Measurements from ENCODE around the gene ABHD18.
"Not testable (repeated sequence)": the region's sequence is repeated elsewhere in the genome, so short reads cannot be mapped to it uniquely, and the experiment has no call there.

ABHD18 gene

GRCh38 chr4:128031756-128032384 lies 66.7 kb downstream of the ABHD18 start:
- Histone ChIP-seq H3K27me3 (replicated peaks; ENCODE audit: control insufficient read depth, insufficient read depth, low read length, poor library complexity, severe bottlenecking) (no peaks in the 10 kb centered on the region), H3K36me3 (ENCODE audit: control insufficient read depth, insufficient read depth, low read length) (peaks cover 6% of the 10 kb centered on the region), H3K9me3 (ENCODE audit: control insufficient read depth, low read length) (no peaks in the 10 kb centered on the region), H3K27ac (ENCODE audit: insufficient read depth, low read length, poor library complexity, severe bottlenecking) (no peak overlapping the region), H3K4me3 (ENCODE audit: insufficient read depth, low read depth, low read length, poor library complexity, severe bottlenecking) (no peak overlapping the region), H3K4me1 (ENCODE audit: control insufficient read depth, insufficient read depth, low read length, poor library complexity, severe bottlenecking) (no peaks in the 10 kb centered on the region)
- no peak for DNase-seq

- DNase-seq, result no peak
- H3K36me3 ChIP-seq (ENCODE audit: control insufficient read depth, insufficient read depth, low read length), result no peaks in the 10 kb centered on the region
- H3K27me3 ChIP-seq (replicated peaks; ENCODE audit: control insufficient read depth, insufficient read depth, low read length, poor library complexity, severe bottlenecking), result no peaks in the 10 kb centered on the region
- no peaks in the 10 kb centered on the region for H3K9me3 ChIP-seq (ENCODE audit: control insufficient read depth, low read length)
- no peak overlapping the region for H3K4me3 ChIP-seq (ENCODE audit: insufficient read depth, low read depth, low read length, poor library complexity, severe bottlenecking)
- no peak overlapping the region for H3K27ac ChIP-seq (ENCODE audit: insufficient read depth, low read length, poor library complexity, severe bottlenecking)
- no peaks in the 10 kb centered on the region for H3K4me1 ChIP-seq (ENCODE audit: control insufficient read depth, insufficient read depth, low read length, poor library complexity, severe bottlenecking)
Observed at GRCh38 chr4:128039568-128039967, 74.4 kb downstream of the ABHD18 start.

- not testable (repeated sequence) for H3K4me1 ChIP-seq (ENCODE audit: control insufficient read depth, insufficient read depth, low read length, poor library complexity, severe bottlenecking)
Observed at GRCh38 chr4:128047019-128047418, 81.8 kb downstream of the ABHD18 start.

GRCh38 chr4:128047514-128047913 lies 82.3 kb downstream of the ABHD18 start:
- not testable (repeated sequence) for H3K4me3 ChIP-seq (ENCODE audit: insufficient read depth, low read depth, low read length, poor library complexity, severe bottlenecking); H3K27ac ChIP-seq (ENCODE audit: insufficient read depth, low read length, poor library complexity, severe bottlenecking); H3K9me3 ChIP-seq (ENCODE audit: control insufficient read depth, low read length); H3K36me3 ChIP-seq (ENCODE audit: control insufficient read depth, insufficient read depth, low read length); DNase-seq; H3K4me1 ChIP-seq (ENCODE audit: control insufficient read depth, insufficient read depth, low read length, poor library complexity, severe bottlenecking); H3K27me3 ChIP-seq (replicated peaks; ENCODE audit: control insufficient read depth, insufficient read depth, low read length, poor library complexity, severe bottlenecking)

More at GRCh38 chr4:128047019-128047418, 81.8 kb downstream of the ABHD18 start:
- not testable (repeated sequence) for H3K9me3 ChIP-seq (ENCODE audit: control insufficient read depth, low read length); H3K36me3 ChIP-seq (ENCODE audit: control insufficient read depth, insufficient read depth, low read length); H3K27me3 ChIP-seq (replicated peaks; ENCODE audit: control insufficient read depth, insufficient read depth, low read length, poor library complexity, severe bottlenecking); DNase-seq; H3K4me3 ChIP-seq (ENCODE audit: insufficient read depth, low read depth, low read length, poor library complexity, severe bottlenecking); H3K27ac ChIP-seq (ENCODE audit: insufficient read depth, low read length, poor library complexity, severe bottlenecking)

GRCh38 chr4:128051229-128051628 lies 86.0 kb downstream of the ABHD18 start:
- not testable (repeated sequence) for H3K36me3 ChIP-seq (ENCODE audit: control insufficient read depth, insufficient read depth, low read length); H3K27me3 ChIP-seq (replicated peaks; ENCODE audit: control insufficient read depth, insufficient read depth, low read length, poor library complexity, severe bottlenecking); DNase-seq; H3K27ac ChIP-seq (ENCODE audit: insufficient read depth, low read length, poor library complexity, severe bottlenecking); H3K9me3 ChIP-seq (ENCODE audit: control insufficient read depth, low read length); H3K4me1 ChIP-seq (ENCODE audit: control insufficient read depth, insufficient read depth, low read length, poor library complexity, severe bottlenecking); H3K4me3 ChIP-seq (ENCODE audit: insufficient read depth, low read depth, low read length, poor library complexity, severe bottlenecking)

GRCh38 chr4:128054907-128055306 lies 89.7 kb downstream of the ABHD18 start:
- DNase-seq; H3K9me3 ChIP-seq (ENCODE audit: control insufficient read depth, low read length); H3K27ac ChIP-seq (ENCODE audit: insufficient read depth, low read length, poor library complexity, severe bottlenecking); H3K4me3 ChIP-seq (ENCODE audit: insufficient read depth, low read depth, low read length, poor library complexity, severe bottlenecking); H3K27me3 ChIP-seq (replicated peaks; ENCODE audit: control insufficient read depth, insufficient read depth, low read length, poor library complexity, severe bottlenecking); H3K36me3 ChIP-seq (ENCODE audit: control insufficient read depth, insufficient read depth, low read length); H3K4me1 ChIP-seq (ENCODE audit: control insufficient read depth, insufficient read depth, low read length, poor library complexity, severe bottlenecking): not testable (repeated sequence)

- not testable (repeated sequence) for H3K27ac ChIP-seq (ENCODE audit: insufficient read depth, low read length, poor library complexity, severe bottlenecking); H3K4me1 ChIP-seq (ENCODE audit: control insufficient read depth, insufficient read depth, low read length, poor library complexity, severe bottlenecking); H3K4me3 ChIP-seq (ENCODE audit: insufficient read depth, low read depth, low read length, poor library complexity, severe bottlenecking); H3K36me3 ChIP-seq (ENCODE audit: control insufficient read depth, insufficient read depth, low read length); DNase-seq; H3K9me3 ChIP-seq (ENCODE audit: control insufficient read depth, low read length); H3K27me3 ChIP-seq (replicated peaks; ENCODE audit: control insufficient read depth, insufficient read depth, low read length, poor library complexity, severe bottlenecking)
Observed at GRCh38 chr4:128055441-128056206, 90.4 kb downstream of the ABHD18 start.

- no peak overlapping the region for H3K27ac ChIP-seq (ENCODE audit: insufficient read depth, low read length, poor library complexity, severe bottlenecking)
- H3K9me3 ChIP-seq (ENCODE audit: control insufficient read depth, low read length), result no peaks in the 10 kb centered on the region
- peaks cover 5% of the 10 kb centered on the region for H3K4me1 ChIP-seq (ENCODE audit: control insufficient read depth, insufficient read depth, low read length, poor library complexity, severe bottlenecking)
- DNase-seq, result no peak
- H3K36me3 ChIP-seq (ENCODE audit: control insufficient read depth, insufficient read depth, low read length), result no peaks in the 10 kb centered on the region
- H3K4me3 ChIP-seq (ENCODE audit: insufficient read depth, low read depth, low read length, poor library complexity, severe bottlenecking), result no peak overlapping the region
- no peaks in the 10 kb centered on the region for H3K27me3 ChIP-seq (replicated peaks; ENCODE audit: control insufficient read depth, insufficient read depth, low read length, poor library complexity, severe bottlenecking)
Observed at GRCh38 chr4:128056396-128056795, 91.2 kb downstream of the ABHD18 start.

- Histone ChIP-seq H3K27ac (ENCODE audit: insufficient read depth, low read length, poor library complexity, severe bottlenecking) (peak overlapping the region; percentile 83), H3K4me1 (ENCODE audit: control insufficient read depth, insufficient read depth, low read length, poor library complexity, severe bottlenecking) (peaks cover 13% of the 10 kb centered on the region), H3K27me3 (replicated peaks; ENCODE audit: control insufficient read depth, insufficient read depth, low read length, poor library complexity, severe bottlenecking) (no peaks in the 10 kb centered on the region), H3K4me3 (ENCODE audit: insufficient read depth, low read depth, low read length, poor library complexity, severe bottlenecking) (peak overlapping the region; percentile 76), H3K36me3 (ENCODE audit: control insufficient read depth, insufficient read depth, low read length) (no peaks in the 10 kb centered on the region), H3K9me3 (ENCODE audit: control insufficient read depth, low read length) (no peaks in the 10 kb centered on the region)
- DNase-seq, result no peak
Observed at GRCh38 chr4:128060121-128060698, 95.0 kb downstream of the ABHD18 start.
